Measurements from ENCODE around the gene CCDC117.

GRCh38 chr22:28741785-28742561, 30.5 kb upstream of the CCDC117 start, which contains the start of the genes CHEK2 and HSCB:
- TF ChIP-seq, protein P1, sequence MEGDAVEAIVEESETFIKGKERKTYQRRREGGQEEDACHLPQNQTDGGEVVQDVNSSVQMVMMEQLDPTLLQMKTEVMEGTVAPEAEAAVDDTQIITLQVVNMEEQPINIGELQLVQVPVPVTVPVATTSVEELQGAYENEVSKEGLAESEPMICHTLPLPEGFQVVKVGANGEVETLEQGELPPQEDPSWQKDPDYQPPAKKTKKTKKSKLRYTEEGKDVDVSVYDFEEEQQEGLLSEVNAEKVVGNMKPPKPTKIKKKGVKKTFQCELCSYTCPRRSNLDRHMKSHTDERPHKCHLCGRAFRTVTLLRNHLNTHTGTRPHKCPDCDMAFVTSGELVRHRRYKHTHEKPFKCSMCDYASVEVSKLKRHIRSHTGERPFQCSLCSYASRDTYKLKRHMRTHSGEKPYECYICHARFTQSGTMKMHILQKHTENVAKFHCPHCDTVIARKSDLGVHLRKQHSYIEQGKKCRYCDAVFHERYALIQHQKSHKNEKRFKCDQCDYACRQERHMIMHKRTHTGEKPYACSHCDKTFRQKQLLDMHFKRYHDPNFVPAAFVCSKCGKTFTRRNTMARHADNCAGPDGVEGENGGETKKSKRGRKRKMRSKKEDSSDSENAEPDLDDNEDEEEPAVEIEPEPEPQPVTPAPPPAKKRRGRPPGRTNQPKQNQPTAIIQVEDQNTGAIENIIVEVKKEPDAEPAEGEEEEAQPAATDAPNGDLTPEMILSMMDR (conservative IDR thresholded peaks at IDR 0.05 in 1 of 2, IDR thresholded peaks at IDR 0.05 in 1 of 2; ENCODE audit: low read depth in 1 of 2, low read length in 2 of 2) = no peak
- TF ChIP-seq EZH2 (IDR thresholded peaks at IDR 0.05; ENCODE audit: low read length, missing control alignments) = no peak
